Vagina (tissue), 2 donors: Measurements from ENCODE around the gene MYO19. TPM values are rescaled to one million over a fixed set of nuclear protein-coding genes. Genes with fewer than 3 reads are reported as not detected.

Experiments used
- DNase-seq, 2 donors: peaks; one replicate each; pipeline ENCODE4 v3.0.0-alpha.2; 2017; ENCODE audit errors: extremely low spot score in 2 of 2
- H3K27ac ChIP-seq: fragments of 200-600 bp; sonication (generic); one replicate; pipeline ENCODE4 v1.5.1; 2019
- H3K27me3 ChIP-seq: fragments of 200-600 bp; sonication (generic); one replicate; pipeline ENCODE4 v1.5.1; 2019
- H3K36me3 ChIP-seq, 2 donors: fragments of 200-600 bp; sonication (generic); one replicate each; pipeline ENCODE4 v1.5.1; 2017 to 2019
- H3K4me1 ChIP-seq: fragments of 200-600 bp; sonication (generic); one replicate; pipeline ENCODE4 v1.5.1; 2019
- H3K4me3 ChIP-seq, 2 donors: fragments of 200-600 bp; sonication (generic); 1 replicate in 1 of 2; 2 replicates in 1 of 2; pipeline ENCODE4 v1.5.1; 2016 to 2019
- H3K9me3 ChIP-seq: fragments of 200-600 bp; sonication (generic); one replicate; pipeline ENCODE4 v1.5.1; 2019
- CTCF ChIP-seq, 3 experiments: fragments of 450-650 bp in 2 of 3; fragments of 200-600 bp in 1 of 3; sonication (generic) in 1 of 3; IDR thresholded peaks; one replicate each; pipeline ENCODE4 v1.5.1; 2017 to 2019; ENCODE audit warnings: antibody characterized with exemption in 3 of 3, mild to moderate bottlenecking in 2 of 3, moderate library complexity in 2 of 3
- POLR2A ChIP-seq, 2 donors: fragments of 450-650 bp; IDR thresholded peaks; one replicate each; pipeline ENCODE4 v1.6.1; 2017; ENCODE audit warnings: antibody characterized with exemption in 2 of 2, mild to moderate bottlenecking in 2 of 2, moderate library complexity in 2 of 2
- POLR2AphosphoS5 ChIP-seq, 2 donors: sonication (generic); formaldehyde crosslinking; IDR thresholded peaks; one replicate each; pipeline ENCODE4 v1.9.0; 2017; ENCODE audit warnings: antibody characterized with exemption in 2 of 2, mild to moderate bottlenecking in 2 of 2, low read depth in 1 of 2; ENCODE audit not compliant: insufficient read depth in 1 of 2
- intact Hi-C: fragments of 100-400 bp; cut with DNase I; formaldehyde crosslinking; loops from one replicate; pipeline ENCODE4 v1.15.1; 2023
- total RNA-seq: library from RNA; depleted of rRNA; stranded (reverse); fragments of >200 nt; gene quantifications from one replicate; pipeline ENCODE4 v1.2.3, GENCODE V29; 2016

MYO19 gene
- total RNA-seq, 1 donor from 2014 or later, result 112 TPM

DNA sequence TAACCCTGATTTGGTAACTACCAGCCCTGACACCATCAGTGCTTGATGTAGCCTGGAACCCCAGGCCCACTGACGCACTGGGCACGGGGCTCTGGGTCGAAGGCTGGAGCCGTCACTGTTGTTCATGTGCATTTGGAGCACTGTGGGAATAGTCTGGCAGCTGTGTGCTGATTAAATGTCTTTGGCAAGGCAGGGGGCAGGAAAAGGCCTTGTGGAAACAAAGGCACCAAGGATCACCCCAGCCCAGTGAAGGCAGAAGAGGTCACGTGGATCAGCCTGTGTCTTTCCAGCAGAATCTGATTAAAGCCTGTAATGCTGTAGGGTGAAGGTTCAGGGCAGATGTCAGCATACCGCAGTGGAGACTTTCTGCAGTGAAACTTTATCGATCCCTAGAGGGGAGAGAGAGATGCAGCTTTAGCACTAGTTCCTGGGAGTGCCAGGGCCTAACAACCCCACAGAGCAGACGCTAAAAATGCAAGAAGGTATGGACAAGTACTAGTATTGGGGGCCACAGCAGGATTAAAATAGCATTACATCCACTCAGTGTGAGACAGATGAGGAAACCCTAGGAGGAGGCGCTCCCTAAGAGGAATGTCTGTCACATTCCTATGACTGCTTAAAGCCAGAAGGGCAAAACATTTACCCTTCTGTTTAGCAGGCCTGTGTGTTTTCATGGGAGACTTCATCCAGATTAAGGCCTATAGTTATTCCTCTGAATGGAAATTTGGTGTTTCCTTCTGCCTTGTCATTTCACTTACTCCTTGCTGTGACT, 38.5 kb downstream of the MYO19 start:
- Histone ChIP-seq H3K27me3 (no peaks in the 10 kb centered on the region), H3K4me3 (no peak overlapping the region), H3K9me3 (no peaks in the 10 kb centered on the region), H3K27ac (no peak overlapping the region), H3K36me3 (peaks cover 0 to 64% of the 10 kb centered on the region in 2 donors), H3K4me1 (no peaks in the 10 kb centered on the region)
- no peak for TF ChIP-seq CTCF (IDR thresholded peaks at IDR 0.05)
- no peak for TF ChIP-seq POLR2A (IDR thresholded peaks at IDR 0.05)
- no peak for TF ChIP-seq POLR2AphosphoS5 (IDR thresholded peaks at IDR 0.05; ENCODE audit: insufficient read depth in 1 of 2, low read depth in 1 of 2)
- DNase-seq, result no peak
- intact Hi-C loops, result no loop called here

DNA sequence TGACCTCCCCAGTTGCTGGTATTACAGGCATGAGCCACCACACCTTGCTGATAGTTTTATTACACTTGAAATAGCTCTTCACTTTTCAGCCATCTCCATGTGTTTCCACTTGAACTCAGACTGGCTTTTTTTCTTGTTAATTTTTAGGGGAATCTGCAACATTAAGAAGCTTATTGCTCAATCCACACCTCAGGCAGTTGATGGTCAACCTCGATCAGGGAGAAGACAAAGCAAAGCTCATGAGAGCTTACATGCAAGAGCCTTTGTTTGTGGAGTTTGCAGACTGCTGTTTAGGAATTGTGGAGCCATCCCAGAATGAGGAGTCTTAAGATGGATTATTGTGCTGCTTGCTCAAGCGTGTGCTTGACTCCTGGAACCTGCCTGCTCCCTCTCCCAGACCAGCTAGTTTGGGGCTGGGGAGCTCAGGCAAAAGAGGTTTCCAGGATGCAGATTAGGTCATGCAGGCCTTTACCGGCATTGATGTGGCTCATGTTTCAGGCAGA, 39.5 kb downstream of the MYO19 start:
- DNase-seq, result no peak
- Histone ChIP-seq H3K4me1 (no peaks in the 10 kb centered on the region), H3K9me3 (no peaks in the 10 kb centered on the region), H3K27ac (no peak overlapping the region), H3K4me3 (no peak overlapping the region), H3K36me3 (peaks cover 0 to 57% of the 10 kb centered on the region in 2 donors), H3K27me3 (no peaks in the 10 kb centered on the region)
- no peak for TF ChIP-seq CTCF (IDR thresholded peaks at IDR 0.05)
- no peak for TF ChIP-seq POLR2A (IDR thresholded peaks at IDR 0.05)
- TF ChIP-seq POLR2AphosphoS5 (IDR thresholded peaks at IDR 0.05; ENCODE audit: insufficient read depth in 1 of 2, low read depth in 1 of 2), result no peak
- intact Hi-C loops, result no loop called here

DNA sequence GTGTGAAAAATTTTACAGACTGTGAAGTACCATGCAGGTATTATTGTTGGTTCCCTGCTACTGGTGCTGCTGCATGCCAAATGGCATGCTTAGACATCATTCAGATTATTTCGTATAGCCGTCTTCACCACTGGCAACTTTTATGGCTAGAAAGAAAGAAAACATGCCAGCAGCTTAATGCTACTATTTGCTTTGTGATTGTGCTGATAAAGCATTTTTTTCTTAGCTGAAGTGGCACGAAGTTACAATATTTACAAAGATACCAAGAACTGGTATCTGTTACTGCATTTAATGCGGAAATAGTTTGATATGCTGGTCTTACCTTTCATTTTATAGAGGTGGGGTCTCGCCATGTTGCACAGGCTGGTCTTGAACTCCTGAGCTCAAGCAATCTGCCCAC, 40.0 kb downstream of the MYO19 start:
- intact Hi-C loops, result no loop called here
- Histone ChIP-seq H3K36me3 (peaks cover 0 to 57% of the 10 kb centered on the region in 2 donors), H3K27ac (no peak overlapping the region), H3K4me1 (no peaks in the 10 kb centered on the region), H3K27me3 (no peaks in the 10 kb centered on the region), H3K4me3 (no peak overlapping the region), H3K9me3 (no peaks in the 10 kb centered on the region)
- TF ChIP-seq POLR2A (IDR thresholded peaks at IDR 0.05) (no peak), CTCF (IDR thresholded peaks at IDR 0.05) (no peak), POLR2AphosphoS5 (IDR thresholded peaks at IDR 0.05; ENCODE audit: insufficient read depth in 1 of 2, low read depth in 1 of 2) (no peak)
- no peak for DNase-seq

DNA sequence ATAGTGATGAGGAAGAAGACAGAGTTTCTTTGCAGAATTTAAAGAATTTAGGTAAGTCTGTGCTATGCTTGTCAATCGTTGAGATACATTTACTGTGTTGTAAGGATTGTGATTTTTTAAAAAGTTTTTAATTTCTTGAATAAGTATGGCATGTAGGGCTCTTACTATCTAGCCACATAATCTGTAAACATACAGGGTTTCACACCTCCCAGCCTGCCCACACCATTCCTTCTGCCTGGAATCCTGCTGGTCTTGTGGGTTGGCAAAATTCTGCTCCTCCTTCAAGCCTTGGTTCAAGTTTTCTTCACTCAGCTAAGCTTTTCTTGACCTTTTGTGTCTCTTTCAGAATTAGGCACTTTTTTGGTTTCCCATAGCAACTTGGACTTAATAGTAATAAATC, 40.7 kb downstream of the MYO19 start:
- Histone ChIP-seq H3K27me3 (no peaks in the 10 kb centered on the region), H3K27ac (no peak overlapping the region), H3K4me1 (peaks cover 6% of the 10 kb centered on the region), H3K36me3 (peaks cover 0 to 57% of the 10 kb centered on the region in 2 donors), H3K4me3 (no peak overlapping the region), H3K9me3 (no peaks in the 10 kb centered on the region)
- TF ChIP-seq POLR2A (IDR thresholded peaks at IDR 0.05) (no peak), POLR2AphosphoS5 (IDR thresholded peaks at IDR 0.05; ENCODE audit: insufficient read depth in 1 of 2, low read depth in 1 of 2) (no peak), CTCF (IDR thresholded peaks at IDR 0.05) (no peak)
- intact Hi-C loops, result no loop called here
- DNase-seq, result no peak
